Measurements from ENCODE around the gene BNC2.

BNC2 gene

GRCh38 chr9:16387382-16387781 lies 483.1 kb downstream of the BNC2 start:
- DNase-seq, result no peak

- DNase-seq, result no peak
These were observed 483.7 kb downstream of the BNC2 start for GRCh38 chr9:16386827-16387077.

- DNase-seq, result no peak
These were observed 484.3 kb downstream of the BNC2 start for GRCh38 chr9:16386007-16386826.

- DNase-seq, result no peak
These were observed 484.9 kb downstream of the BNC2 start for GRCh38 chr9:16385590-16385989.

GRCh38 chr9:16384993-16385392 lies 485.5 kb downstream of the BNC2 start:
- DNase-seq, result no peak

GRCh38 chr9:16377311-16377710 lies 493.2 kb downstream of the BNC2 start:
- no peak for DNase-seq

GRCh38 chr9:16371306-16371705 lies 499.2 kb downstream of the BNC2 start:
- no peak for DNase-seq

GRCh38 chr9:16370647-16371046 lies 499.8 kb downstream of the BNC2 start:
- DNase-seq, result no peak

- DNase-seq, result no peak
These were observed 501.0 kb downstream of the BNC2 start for GRCh38 chr9:16369427-16369826.

GRCh38 chr9:16368237-16369087 lies 502.0 kb downstream of the BNC2 start:
- no peak for DNase-seq

GRCh38 chr9:16367605-16368231 lies 502.8 kb downstream of the BNC2 start:
- DNase-seq, result no peak

GRCh38 chr9:16364347-16364746 lies 506.1 kb downstream of the BNC2 start:
- DNase-seq, result no peak

GRCh38 chr9:16363916-16364315 lies 506.6 kb downstream of the BNC2 start:
- DNase-seq, result no peak

- DNase-seq, result no peak
These were observed 507.2 kb downstream of the BNC2 start for GRCh38 chr9:16363073-16363781.

GRCh38 chr9:16361939-16362338 lies 508.5 kb downstream of the BNC2 start:
- DNase-seq, result no peak

- no peak for DNase-seq
These were observed 509.4 kb downstream of the BNC2 start for GRCh38 chr9:16361118-16361517.

- no peak for DNase-seq
These were observed 510.2 kb downstream of the BNC2 start for GRCh38 chr9:16360247-16360646.

Data from activated CD4-positive, alpha-beta T cell treated with anti-CD3 and anti-CD28 coated beads, Interleukin-2, amount 50 U/mL, for 4 hours (primary cell).